Iris pigment epithelial cell (primary cell): ENCODE results near the gene RTP5.
"Not testable (repeated sequence)": the region's sequence is repeated elsewhere in the genome, so short reads cannot be mapped to it uniquely, and the experiment has no call there.

Experiments used
- DNase-seq: peaks from one replicate; pipeline ENCODE4 v3.0.0-alpha.2; 2011; ENCODE audit warnings: low read depth

Gene RTP5

DNA sequence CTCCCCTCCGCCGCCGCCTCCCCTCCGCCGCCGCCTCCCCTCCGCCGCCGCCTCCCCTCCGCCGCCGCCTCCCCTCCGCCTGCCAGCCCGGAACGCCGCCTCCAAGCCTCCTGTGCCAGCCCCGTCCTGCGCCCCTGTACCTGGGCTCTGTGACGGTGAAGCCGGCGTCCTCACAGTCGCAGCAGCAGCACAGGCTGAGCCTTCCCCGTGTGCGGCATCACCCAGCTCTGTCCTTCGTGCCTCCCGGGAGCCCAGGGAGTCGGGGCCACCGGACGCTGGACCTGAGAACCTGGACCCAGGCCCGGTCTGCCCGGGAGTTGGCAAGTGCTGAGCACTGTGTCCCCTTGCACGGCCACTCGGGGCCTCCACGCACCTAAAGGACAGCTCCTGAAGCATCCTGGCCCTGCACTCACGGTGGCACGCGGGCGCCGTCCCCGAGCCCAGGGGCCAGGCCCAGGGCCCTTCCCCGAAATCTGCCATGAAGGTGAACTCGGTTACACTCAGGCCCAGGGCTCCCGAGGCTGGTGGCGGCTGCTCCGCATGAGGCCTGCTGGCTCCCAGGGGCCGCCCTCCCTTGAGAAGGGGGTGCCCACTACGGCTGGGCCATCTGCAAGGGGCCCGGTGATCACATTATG, 32.9 kb downstream of the RTP5 start:
- DNase-seq = no peak

DNA sequence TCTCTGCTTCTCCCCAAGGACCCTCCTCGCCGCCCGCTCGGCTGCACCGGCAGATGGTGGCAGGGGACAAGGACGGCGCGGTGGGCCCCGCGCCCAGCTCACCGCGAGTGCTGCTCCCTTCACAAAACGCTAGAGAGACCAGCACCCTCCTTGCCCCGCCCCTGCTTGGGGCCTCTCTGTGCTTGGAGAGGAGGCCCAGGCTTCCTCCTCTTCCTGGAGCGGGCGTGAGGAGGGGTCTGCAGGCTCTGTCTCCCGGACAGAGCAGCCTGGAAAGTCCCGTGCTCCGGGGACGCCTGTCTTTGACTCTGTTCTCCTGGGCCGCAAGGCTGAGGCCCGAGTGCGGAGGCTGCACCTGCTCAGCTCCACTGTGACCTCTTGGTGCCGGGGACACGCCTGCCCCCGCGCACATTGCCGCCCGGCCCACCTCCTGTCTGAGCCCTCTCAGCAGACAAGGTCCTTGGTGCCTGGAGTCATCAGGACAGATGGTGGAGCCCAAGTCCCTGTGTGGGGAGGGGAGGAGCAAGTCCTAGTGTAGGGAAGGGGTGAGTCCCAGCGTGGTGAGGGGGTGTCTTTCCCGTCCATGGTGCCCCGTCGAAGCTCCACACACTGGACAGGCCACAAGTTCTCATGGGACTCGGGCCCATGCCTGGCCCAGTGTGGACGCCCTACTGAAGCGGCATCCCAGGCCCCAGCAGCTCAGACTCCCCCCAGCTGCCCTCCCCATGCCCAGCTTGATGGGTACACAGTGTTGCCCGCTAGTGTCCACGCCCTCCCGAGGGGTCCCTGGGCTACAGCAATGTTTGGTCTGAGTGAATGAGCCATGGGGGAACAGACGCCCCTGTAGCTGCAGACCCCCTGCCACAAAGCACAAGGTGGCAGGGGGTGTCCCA, 33.8 kb downstream of the RTP5 start:
- no peak for DNase-seq

DNA sequence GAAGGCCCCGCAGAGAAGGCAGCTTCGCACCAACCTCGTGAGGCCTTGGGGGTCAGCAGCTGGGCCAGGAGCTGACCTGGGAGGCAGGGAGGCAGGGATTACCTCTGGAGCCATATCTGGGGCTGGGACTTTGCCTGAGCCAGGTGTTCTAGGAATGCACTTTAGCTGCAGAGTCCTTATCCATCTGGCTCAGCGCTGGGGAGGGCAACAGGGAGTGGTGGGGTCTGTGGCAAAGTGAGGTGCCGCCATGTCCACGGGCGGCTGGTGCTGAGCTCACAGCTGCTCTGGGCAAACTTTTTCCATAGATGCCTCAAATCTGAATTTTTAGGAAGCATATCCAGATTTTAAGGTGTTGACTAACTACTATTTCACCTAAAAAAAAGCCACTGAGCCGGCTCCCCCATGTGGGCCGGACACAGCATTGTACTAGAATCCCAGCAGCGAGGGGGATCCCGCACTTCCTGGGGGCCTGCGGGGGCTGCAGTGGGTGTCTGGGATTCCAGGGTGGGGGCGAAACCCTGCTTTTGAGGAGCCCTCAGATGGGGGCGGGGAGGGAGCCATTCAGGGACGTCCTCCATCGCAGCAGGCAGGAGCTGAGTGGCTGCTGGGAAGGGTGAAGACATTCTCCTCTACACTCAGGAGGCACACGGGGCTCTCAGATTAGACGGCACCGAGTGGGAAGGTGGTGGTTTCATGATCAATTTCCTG, 34.6 kb downstream of the RTP5 start:
- no peak for DNase-seq

DNA sequence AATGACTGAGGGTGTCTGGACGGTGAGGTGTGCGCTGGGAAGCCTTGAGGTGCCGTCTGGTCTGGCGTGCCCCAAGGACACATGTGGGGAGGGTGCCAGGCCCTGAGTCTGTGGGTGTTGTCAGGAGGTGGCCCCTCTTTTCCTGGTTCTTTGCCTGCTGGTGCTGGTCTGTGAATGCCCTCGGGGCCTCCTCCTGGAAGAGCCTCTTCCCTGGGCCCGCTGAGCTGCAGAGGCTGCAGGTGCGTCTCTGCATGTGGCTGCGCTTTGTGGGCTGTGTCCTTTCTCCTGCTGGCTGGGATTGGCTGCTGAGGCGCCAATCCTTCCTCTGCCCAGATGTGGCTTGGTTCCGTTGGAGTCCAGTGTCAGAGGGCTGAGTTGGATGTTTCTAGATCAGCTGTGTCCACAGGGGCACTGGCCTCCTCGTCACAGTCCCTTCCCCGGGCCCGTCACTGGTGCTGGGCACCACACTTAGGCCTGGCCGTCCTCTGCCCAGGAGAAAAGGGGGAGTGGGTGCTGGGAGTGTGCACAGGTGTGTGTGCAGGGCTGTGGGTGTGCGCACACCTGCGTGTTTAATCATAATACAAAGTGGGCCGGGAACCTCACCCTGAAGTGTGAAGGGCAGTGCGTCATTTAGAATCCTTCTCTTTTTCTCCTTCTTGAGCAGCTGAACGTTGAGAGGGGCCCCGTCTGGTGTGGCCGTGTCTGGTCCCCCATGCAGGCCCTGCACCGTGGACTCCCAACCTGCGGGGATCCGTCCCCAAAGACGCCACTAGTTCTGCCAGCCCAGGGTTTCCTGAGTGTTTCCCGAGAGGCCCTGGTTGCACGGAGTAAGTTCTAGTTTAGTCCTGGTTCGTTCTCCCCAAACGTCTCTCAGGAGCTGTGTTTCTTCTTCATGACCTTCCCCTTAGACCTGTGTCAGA, 35.5 kb downstream of the RTP5 start:
- DNase-seq = no peak

- DNase-seq = no peak
Observed at GRCh38 chr2:241905716-241906377, 36.3 kb downstream of the RTP5 start.

DNA sequence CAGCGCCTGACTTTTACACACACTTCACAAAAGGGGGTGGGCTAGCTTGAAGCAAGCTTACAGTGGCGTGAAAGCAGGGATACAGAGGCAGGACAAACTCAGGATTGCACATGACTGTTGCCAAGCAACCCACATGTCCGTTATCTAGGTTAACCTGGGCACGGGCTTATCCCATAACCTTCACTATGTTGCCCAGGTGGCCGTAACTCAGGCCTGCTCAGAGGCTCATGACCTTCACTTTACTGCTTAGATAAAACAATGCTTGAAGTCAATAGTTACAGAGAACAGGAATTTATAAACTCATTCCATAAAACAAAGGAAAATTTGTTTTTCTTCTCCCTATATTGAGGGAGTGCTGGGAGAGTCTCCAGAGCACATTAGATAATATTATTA, 36.8 kb downstream of the RTP5 start:
- DNase-seq = not testable (repeated sequence)

GRCh38 chr2:241906826-241907570, 37.5 kb downstream of the RTP5 start:
- DNase-seq = no peak

DNA sequence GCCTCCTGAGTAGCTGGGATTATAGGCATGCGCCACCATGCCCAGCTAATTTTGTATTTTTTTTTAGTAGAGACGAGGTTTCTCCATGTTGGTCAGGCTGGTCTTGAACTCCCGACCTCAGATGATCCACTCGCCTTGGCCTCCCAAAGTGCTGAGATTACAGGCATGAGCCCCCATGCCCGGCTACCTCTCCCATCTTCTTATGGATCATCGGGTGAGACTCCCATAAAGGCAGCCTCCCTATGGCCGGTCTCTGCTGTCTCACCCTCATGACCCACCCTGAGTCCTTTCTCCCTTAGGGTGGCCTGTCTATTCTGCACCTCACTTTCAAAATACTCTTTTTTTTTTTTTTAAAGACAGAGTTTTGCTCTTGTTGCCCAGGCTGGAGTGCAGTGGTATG, 38.3 kb downstream of the RTP5 start:
- not testable (repeated sequence) for DNase-seq

DNA sequence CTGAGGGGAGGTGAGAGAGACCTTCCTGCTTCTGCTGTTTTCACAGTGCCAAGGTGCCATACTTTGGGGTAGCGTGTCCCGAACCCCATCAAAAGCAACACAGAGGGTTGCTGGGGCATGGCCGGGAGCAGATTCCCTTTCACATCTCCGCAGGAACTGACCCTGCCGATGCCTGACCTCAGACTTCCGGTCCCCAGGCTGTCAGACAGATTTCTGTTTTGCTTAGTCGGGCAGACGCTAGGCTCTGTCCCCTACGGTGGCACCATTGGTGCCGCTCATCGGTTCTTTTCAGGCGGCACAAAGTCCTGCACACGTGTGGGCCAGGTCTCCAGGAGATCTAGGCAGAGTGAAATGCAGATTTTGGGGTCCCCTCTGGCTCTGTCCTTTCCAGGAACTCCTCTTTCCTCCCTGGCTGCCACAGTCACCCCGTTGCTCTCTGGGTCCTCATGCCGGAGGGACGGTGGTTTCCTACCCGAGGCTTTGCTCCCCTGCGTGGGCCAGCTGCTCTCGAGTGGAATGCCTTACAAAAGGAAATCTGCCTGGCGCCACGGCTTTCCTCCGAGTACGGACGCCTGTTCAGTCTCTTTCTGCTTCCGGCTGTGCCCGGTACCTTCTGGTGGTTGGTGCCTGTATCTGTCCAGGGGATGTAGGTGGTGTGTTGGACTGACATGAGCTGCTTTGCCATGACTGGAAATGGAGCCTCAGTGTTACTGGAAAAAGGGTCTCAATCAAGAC, 39.3 kb downstream of the RTP5 start:
- DNase-seq = no peak

GRCh38 chr2:241909769-241910168, 40.2 kb downstream of the RTP5 start:
- no peak for DNase-seq

DNA sequence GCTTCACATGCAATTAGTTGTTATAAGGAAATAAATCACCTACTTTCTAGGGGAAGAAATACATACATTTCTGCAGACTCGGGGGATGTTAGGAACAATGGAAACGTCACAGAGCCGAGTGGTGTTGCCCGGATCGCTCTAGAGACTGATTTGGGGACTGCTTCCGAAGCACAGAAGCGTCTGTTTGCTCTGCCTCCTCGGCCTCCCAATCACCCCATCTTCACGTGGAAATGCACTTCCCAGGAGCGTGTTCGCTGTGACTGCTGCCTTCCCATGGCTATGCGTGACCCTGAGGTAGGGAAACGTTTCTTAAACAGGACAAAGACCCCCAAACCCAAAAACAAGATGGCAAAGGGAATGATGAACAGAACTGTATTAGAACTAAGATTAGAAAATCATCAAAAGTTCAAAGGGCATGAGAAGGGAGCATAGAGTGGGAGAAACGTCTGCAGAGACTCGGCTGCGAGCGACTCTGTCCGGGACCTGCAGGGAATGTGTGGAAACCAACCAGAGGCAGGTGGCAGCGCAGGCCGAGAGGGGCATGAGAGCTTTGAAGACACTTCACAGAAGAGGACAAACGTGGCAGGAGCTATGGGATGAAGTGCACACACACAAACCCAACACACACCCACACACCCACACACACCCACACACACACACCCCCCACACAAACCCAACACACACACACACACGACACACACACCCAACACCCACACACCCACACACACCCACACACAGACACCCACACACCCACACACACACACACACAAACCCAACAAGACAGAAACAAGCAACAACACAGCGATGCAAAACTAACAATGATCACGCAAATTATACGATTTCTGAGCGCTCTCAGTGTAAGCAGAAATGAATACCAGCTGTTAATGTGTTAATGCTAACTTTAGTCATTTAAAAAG, 41.3 kb downstream of the RTP5 start:
- no peak for DNase-seq

- no peak for DNase-seq
Observed at GRCh38 chr2:241911551-241911950, 42.0 kb downstream of the RTP5 start.

GRCh38 chr2:241912021-241912555, 42.6 kb downstream of the RTP5 start:
- DNase-seq = no peak

GRCh38 chr2:241913703-241914102, 44.2 kb downstream of the RTP5 start:
- DNase-seq = no peak

DNA sequence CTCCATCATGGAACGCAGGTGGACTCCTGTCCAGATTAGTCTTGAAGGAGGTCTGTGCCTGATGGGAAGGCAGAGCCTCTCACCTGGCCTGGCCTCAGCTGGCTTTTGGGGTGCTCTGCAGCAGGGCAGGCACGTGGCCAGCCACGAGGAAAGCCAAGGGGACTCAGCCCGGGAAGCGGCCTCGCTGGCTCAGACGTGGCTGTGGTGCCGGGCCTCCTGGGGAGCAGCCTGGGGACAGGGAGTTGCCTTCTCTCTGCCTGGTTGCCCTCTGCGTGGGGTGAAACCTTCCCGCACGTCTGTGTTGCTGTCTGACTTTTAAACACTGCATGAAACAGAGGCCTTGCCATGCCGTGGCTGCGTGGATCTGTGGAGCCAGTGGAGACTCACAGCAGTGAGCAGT, 45.0 kb downstream of the RTP5 start:
- no peak for DNase-seq

GRCh38 chr2:241921631-241922030, 52.1 kb downstream of the RTP5 start:
- not testable (repeated sequence) for DNase-seq

DNA sequence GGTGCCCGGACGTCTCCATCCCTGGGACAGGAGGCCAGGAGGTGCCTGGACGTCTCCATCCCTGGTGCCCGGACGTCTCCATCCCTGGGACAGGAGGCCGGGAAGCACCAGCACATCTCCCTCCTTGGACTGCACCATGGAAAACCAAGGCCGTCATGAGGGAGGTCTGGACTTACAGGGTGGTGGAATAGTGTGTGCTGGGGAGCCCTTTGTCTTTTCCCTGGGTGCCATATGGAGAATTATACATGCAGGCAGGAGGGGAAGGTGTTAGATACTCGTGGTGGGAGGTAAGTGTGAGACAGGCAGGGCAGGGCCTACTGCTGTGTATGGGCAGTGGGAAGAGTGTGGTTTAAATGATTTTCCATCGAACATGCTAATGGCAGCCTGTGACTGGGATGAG, 52.9 kb downstream of the RTP5 start:
- no peak for DNase-seq

DNA sequence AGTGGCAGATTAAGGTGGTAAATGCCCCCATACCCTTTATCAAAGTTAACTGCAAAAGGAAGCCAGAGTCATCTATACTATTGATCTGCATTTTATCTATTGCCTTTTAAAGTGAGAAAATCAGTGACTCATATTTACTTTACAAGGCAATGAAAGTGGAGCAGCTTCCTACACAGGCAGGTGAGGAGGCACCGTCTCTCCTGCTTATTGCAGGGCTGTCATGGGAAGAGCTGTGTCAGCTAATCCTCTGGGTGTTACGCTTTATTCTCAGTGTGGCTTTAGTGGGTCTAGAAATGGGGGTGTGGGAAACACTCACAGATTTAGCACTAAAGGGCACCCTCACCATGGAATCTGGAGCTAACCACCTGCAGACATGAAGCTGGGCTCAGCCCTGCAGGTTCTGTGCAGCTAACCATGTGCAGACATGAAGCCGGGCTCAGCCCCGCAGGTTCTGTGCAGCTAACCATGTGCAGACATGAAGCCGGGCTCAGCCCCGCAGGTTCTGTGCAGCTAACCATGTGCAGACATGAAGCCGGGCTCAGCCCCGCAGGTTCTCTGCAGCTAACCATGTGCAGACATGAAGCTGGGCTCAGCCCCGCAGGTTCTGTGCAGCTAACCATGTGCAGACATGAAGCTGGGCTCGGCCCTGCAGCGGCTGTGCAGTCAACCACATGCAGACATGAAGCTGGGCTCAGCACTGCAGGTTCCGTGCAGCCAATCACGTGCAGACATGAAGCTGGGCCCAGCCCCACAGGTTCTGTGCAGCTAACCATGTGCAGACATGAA, 53.5 kb downstream of the RTP5 start:
- DNase-seq = not testable (repeated sequence)
